Keratinocyte (primary cell): ENCODE data around the gene IFTAP.

Experiments used
- EZH2 ChIP-seq: IDR thresholded peaks from one replicate; pipeline ENCODE4 v1.6.1; 2012; ENCODE audit warnings: inconsistent platforms, mild to moderate bottlenecking, low read length, moderate library complexity
- TF ChIP-seq, protein P1 (sequence below), 3 experiments: IDR thresholded peaks in 1 of 3; conservative IDR thresholded peaks in 1 of 3; optimal IDR thresholded peaks in 1 of 3; 2 replicates in 2 of 3; 3 replicates in 1 of 3; pipeline versions ENCODE3 to v1.5.1; 2011; ENCODE audit warnings: low read length in 3 of 3, mild to moderate bottlenecking in 3 of 3, moderate library complexity in 2 of 3, control low read depth in 1 of 3, inconsistent platforms in 1 of 3; ENCODE audit not compliant: insufficient read depth in 2 of 3; ENCODE audit errors: extremely low read depth in 1 of 3

DNA sequence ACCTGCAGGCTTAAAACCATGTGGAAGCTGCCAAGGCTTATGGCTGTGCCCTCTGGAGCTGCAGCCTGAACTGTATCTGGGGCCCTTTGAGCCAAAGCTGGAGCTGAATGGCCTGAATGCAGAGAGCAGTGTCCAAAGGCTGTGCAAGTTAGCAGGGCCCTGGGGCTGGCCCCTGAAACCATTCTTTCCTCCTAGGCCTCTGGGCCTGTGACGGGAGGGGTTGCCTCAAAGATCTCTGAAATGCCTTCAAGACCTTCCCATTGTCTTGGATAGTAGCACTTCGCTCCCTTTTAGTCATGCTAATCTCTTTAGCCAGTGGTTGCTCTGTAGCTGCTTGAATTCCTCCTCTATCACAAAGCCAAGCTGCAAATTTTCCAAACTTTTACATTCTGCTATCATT, 12.8 kb upstream of the IFTAP start:
- TF ChIP-seq, protein P1, sequence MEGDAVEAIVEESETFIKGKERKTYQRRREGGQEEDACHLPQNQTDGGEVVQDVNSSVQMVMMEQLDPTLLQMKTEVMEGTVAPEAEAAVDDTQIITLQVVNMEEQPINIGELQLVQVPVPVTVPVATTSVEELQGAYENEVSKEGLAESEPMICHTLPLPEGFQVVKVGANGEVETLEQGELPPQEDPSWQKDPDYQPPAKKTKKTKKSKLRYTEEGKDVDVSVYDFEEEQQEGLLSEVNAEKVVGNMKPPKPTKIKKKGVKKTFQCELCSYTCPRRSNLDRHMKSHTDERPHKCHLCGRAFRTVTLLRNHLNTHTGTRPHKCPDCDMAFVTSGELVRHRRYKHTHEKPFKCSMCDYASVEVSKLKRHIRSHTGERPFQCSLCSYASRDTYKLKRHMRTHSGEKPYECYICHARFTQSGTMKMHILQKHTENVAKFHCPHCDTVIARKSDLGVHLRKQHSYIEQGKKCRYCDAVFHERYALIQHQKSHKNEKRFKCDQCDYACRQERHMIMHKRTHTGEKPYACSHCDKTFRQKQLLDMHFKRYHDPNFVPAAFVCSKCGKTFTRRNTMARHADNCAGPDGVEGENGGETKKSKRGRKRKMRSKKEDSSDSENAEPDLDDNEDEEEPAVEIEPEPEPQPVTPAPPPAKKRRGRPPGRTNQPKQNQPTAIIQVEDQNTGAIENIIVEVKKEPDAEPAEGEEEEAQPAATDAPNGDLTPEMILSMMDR (optimal IDR thresholded peaks at IDR 0.05 in 1 of 3, IDR thresholded peaks at IDR 0.05 in 1 of 3, conservative IDR thresholded peaks at IDR 0.05 in 1 of 3; ENCODE audit: extremely low read depth in 1 of 3, insufficient read depth in 2 of 3, low read length in 3 of 3): no peak
- TF ChIP-seq EZH2: no peak
